Right lobe of liver (tissue), 4 donors: ENCODE results near the gene S100PBP.

Experiments
- CTCF ChIP-seq, 4 donors: fragments of 200-600 bp in 3 of 4; fragments of 450-650 bp in 1 of 4; IDR thresholded peaks; one replicate each; pipeline versions ENCODE4 v1.5.1 to v1.8.0; 2016 to 2022; ENCODE audit warnings: antibody characterized with exemption in 4 of 4, mild to moderate bottlenecking in 2 of 4
- POLR2A ChIP-seq: fragments of 450-650 bp; IDR thresholded peaks from one replicate; pipeline ENCODE4 v1.6.1; 2017; ENCODE audit warnings: antibody characterized with exemption, mild to moderate bottlenecking
- donor health status: DM: no; HTN: no; CAD: no.
- donor health status: DM: no; HTN: no; CAD: no.
- donor health status: DM: no; HTN: yes; CAD: no.

- no peak for TF ChIP-seq POLR2A
- TF ChIP-seq CTCF (IDR thresholded peaks at IDR 0.05), result peak; percentile 91 to 96 (median 94)
Measured at GRCh38 chr1:32773018-32773763, 44.3 kb upstream of the S100PBP start.
